ENCODE results near the gene ZBTB16.

The ZBTB16 gene

DNA sequence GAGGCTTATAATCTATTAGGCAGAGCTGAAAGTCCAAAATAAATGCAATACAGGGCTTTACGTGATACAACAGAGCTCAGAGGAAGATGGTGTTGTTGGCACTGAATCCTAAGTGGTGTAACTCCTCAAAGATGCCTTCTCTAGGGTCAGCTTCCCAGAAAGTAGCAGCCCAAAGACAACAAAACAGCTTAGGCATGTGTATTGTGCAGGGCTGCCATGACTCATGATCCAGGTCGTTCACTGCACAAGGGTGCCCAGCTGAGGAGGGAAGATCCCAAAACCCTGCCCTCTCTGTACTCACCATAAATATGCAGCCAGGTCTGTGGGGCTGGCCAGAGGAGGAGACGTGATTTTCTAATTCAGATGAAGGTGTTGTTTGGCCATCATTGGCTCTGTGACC lies 177.3 kb downstream of the ZBTB16 start:
- H3K9me3 ChIP-seq (ENCODE audit: control insufficient read depth, low read length) = no peaks in the 10 kb centered on the region
- H3K27ac ChIP-seq = no peak overlapping the region
- TF ChIP-seq, protein P1, sequence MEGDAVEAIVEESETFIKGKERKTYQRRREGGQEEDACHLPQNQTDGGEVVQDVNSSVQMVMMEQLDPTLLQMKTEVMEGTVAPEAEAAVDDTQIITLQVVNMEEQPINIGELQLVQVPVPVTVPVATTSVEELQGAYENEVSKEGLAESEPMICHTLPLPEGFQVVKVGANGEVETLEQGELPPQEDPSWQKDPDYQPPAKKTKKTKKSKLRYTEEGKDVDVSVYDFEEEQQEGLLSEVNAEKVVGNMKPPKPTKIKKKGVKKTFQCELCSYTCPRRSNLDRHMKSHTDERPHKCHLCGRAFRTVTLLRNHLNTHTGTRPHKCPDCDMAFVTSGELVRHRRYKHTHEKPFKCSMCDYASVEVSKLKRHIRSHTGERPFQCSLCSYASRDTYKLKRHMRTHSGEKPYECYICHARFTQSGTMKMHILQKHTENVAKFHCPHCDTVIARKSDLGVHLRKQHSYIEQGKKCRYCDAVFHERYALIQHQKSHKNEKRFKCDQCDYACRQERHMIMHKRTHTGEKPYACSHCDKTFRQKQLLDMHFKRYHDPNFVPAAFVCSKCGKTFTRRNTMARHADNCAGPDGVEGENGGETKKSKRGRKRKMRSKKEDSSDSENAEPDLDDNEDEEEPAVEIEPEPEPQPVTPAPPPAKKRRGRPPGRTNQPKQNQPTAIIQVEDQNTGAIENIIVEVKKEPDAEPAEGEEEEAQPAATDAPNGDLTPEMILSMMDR (IDR thresholded peaks at IDR 0.05) = no peak

DNA sequence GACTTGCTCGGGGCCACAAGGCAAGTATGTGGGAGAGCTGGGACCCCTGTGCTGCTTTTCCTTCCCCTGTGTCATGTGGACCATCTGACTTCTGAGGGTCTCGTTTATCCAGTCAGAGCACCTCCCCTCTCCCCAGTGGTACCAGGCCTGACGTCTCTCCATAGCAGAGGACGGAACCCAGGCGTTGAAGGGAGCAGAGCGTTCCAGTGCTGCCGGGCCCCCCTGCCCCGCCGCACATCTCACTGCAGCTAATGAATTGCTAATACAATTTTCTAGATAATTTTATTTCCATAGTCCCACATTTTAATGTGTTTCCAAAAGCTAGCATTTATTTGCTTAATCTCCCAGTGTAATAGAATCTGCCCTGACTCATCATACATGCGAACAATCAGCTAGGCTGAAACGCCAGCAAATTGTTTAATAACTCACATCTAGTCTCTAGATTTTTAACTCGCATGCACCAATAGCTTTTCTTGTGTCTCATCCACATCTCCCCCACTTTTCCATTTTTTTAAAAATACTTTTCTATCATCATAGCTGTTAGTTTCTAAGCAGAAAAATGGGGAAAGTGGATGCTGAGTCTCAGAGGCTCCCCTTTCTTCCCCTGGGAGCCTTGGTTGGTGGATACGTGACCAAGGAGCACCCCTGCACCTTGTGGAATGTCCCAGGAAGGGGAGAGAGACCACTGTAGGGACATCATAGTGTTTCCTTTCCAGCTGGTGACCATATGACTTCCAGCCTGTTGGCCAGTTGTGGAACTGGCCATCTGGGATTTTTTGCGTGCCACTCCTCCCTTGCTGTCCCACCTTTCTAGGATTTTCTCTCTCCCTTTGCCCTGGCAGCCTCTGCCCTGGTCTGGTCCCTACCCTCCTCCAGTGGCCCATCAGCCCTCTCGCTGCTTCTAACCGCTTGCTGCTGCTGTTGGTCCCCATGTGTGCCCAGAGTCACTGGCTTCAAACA lies 178.1 kb downstream of the ZBTB16 start:
- Histone ChIP-seq H2AFZ (no peak overlapping the region), H3K9ac (no peak overlapping the region), H3K27me3 (ENCODE audit: control insufficient read depth, insufficient read depth, low read length) (no peaks in the 10 kb centered on the region), H3K36me3 (ENCODE audit: control insufficient read depth, insufficient read depth, low read length) (no peaks in the 10 kb centered on the region), H3K4me2 (ENCODE audit: low read length) (no peak overlapping the region), H3K79me2 (peaks cover 2% of the 10 kb centered on the region), H3K27ac (no peak overlapping the region), H3K4me3 (ENCODE audit: low read depth, low read length) (no peak overlapping the region), H3K9me3 (ENCODE audit: control insufficient read depth, low read length) (no peaks in the 10 kb centered on the region), H3K4me1 (no peaks in the 10 kb centered on the region)
- TF ChIP-seq, protein P1 (IDR thresholded peaks at IDR 0.05) = no peak

More for the DNA sequence above, 177.3 kb downstream of the ZBTB16 start:
- H3K9ac ChIP-seq = no peak overlapping the region
- H2AFZ ChIP-seq = no peak overlapping the region
- H3K36me3 ChIP-seq (ENCODE audit: control insufficient read depth, insufficient read depth, low read length) = no peaks in the 10 kb centered on the region
- H3K27me3 ChIP-seq (ENCODE audit: control insufficient read depth, insufficient read depth, low read length) = no peaks in the 10 kb centered on the region
- no peak overlapping the region for H3K4me2 ChIP-seq (ENCODE audit: low read length)
- no peak overlapping the region for H3K4me3 ChIP-seq (ENCODE audit: low read depth, low read length)
- H3K4me1 ChIP-seq = no peaks in the 10 kb centered on the region
- H3K79me2 ChIP-seq = peaks cover 2% of the 10 kb centered on the region

DNA sequence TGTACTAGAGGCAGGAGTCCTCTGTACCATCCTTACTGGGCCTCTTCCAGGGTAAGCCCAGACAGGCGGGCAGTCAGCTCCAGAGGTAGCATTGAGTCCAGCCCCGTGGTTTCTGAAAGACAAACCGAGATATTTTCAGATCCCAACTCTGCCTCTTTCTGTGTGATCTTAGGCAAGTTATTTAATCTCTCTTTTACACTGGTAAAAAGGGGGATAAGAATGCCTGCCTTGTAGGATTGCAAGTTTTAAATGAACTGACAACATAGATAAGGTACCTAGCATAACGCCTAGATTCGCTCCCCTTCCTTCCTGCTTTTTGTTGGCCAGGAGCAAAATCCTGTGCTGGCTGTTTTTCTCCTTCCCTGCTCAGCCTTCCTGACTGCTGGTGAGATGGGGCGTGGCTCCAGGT lies 180.2 kb downstream of the ZBTB16 start:
- H3K79me2 ChIP-seq = peaks cover 2% of the 10 kb centered on the region
- H3K9me3 ChIP-seq (ENCODE audit: control insufficient read depth, low read length) = no peaks in the 10 kb centered on the region
- H3K27me3 ChIP-seq (ENCODE audit: control insufficient read depth, insufficient read depth, low read length) = no peaks in the 10 kb centered on the region
- no peak overlapping the region for H3K27ac ChIP-seq
- no peak overlapping the region for H3K9ac ChIP-seq
- TF ChIP-seq, protein P1 (IDR thresholded peaks at IDR 0.05) = no peak
- no peaks in the 10 kb centered on the region for H3K36me3 ChIP-seq (ENCODE audit: control insufficient read depth, insufficient read depth, low read length)
- H3K4me2 ChIP-seq (ENCODE audit: low read length) = no peak overlapping the region
- no peaks in the 10 kb centered on the region for H3K4me1 ChIP-seq
- no peak overlapping the region for H2AFZ ChIP-seq
- H3K4me3 ChIP-seq (ENCODE audit: low read depth, low read length) = no peak overlapping the region

DNA sequence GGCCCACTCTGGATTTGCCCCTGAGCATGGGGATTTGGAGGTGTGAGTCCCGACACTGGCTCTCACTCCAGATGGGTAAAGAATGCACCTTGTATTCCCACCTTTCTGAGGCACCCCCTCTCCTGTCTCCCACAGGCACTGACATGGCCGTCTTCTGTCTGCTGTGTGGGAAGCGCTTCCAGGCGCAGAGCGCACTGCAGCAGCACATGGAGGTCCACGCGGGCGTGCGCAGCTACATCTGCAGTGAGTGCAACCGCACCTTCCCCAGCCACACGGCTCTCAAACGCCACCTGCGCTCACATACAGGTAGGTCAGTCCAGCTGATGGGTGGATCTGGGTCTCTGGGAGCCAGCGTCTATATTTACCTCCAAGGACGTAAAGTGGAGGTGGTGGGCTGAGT lies 182.5 kb downstream of the ZBTB16 start:
- no peaks in the 10 kb centered on the region for H3K4me1 ChIP-seq
- H3K4me2 ChIP-seq (ENCODE audit: low read length) = no peak overlapping the region
- H3K36me3 ChIP-seq (ENCODE audit: control insufficient read depth, insufficient read depth, low read length) = no peaks in the 10 kb centered on the region
- H3K27me3 ChIP-seq (ENCODE audit: control insufficient read depth, insufficient read depth, low read length) = no peaks in the 10 kb centered on the region
- H3K79me2 ChIP-seq = peaks cover 2% of the 10 kb centered on the region
- TF ChIP-seq, protein P1 (IDR thresholded peaks at IDR 0.05) = no peak
- H3K4me3 ChIP-seq (ENCODE audit: low read depth, low read length) = no peak overlapping the region
- H3K9ac ChIP-seq = no peak overlapping the region
- no peak overlapping the region for H2AFZ ChIP-seq
- H3K27ac ChIP-seq = no peak overlapping the region
- H3K9me3 ChIP-seq (ENCODE audit: control insufficient read depth, low read length) = no peaks in the 10 kb centered on the region

Measured in parathyroid adenoma (tissue), 2 donors.